Testis (tissue), 3 donors: Measurements from ENCODE around the gene ARHGEF10L. TPM values are rescaled to one million over a fixed set of nuclear protein-coding genes. Genes with fewer than 3 reads are reported as not detected.

Experiments
- DNase-seq: peaks from one replicate; pipeline ENCODE4 v3.0.0-alpha.2; 2019
- H3K27ac ChIP-seq, 2 donors: fragments of 200-600 bp; sonication (generic); one replicate each; pipeline ENCODE4 v1.5.1; 2019
- H3K27me3 ChIP-seq: fragments of 200-600 bp; sonication (generic); one replicate; pipeline ENCODE4 v1.5.1; 2019
- H3K36me3 ChIP-seq: fragments of 200-600 bp; sonication (generic); one replicate; pipeline ENCODE4 v1.5.1; 2017; ENCODE audit warnings: low read depth; ENCODE audit errors: missing control alignments
- H3K4me1 ChIP-seq: fragments of 200-600 bp; sonication (generic); one replicate; pipeline ENCODE4 v1.5.1; 2019
- H3K4me3 ChIP-seq, 2 donors: fragments of 200-600 bp; sonication (generic); one replicate each; pipeline ENCODE4 v1.5.1; 2017 to 2019
- H3K9me3 ChIP-seq: fragments of 200-600 bp; sonication (generic); one replicate; pipeline ENCODE4 v1.5.1; 2017
- POLR2A ChIP-seq: fragments of 450-650 bp; IDR thresholded peaks from one replicate; pipeline ENCODE4 v1.6.1; 2017; ENCODE audit warnings: antibody characterized with exemption, mild to moderate bottlenecking, moderate library complexity
- WGBS, 2 donors: methylation state at CpG; one replicate each; pipeline ENCODE4 v1.1.5; 2018; 5-methylcytosine and 5-hydroxymethylcytosine counted together
- intact Hi-C: fragments of 100-400 bp; cut with DNase I; formaldehyde crosslinking; loops from one replicate; pipeline ENCODE4 v1.15.1; 2023; ENCODE audit warnings: low total_unique reads
- polyA plus RNA-seq: library from polyadenylated mRNA; stranded (reverse); fragments of 350-450 nt; fragmentation: Illumina TruSeq; extraction: RNeasy Lipid Tissue Mini Kit (QIAGEN cat#74804); gene quantifications from one replicate; pipeline ENCODE4 v1.2.3, GENCODE V29; 2014; ENCODE audit warnings: low read depth, low replicate concordance; ENCODE audit not compliant: insufficient read depth
- total RNA-seq, 2 donors: library from RNA; depleted of rRNA; stranded (reverse); fragments of >200 nt; gene quantifications; one replicate each; pipeline ENCODE4 v1.2.3, GENCODE V29; 2016
- TF ChIP-seq, protein P1 (sequence below), 3 experiments: fragments of 450-650 bp in 2 of 3; fragments of 200-600 bp in 1 of 3; sonication (generic) in 1 of 3; IDR thresholded peaks; one replicate each; pipeline ENCODE4 v1.5.1; 2016 to 2019; ENCODE audit warnings: antibody characterized with exemption in 3 of 3, mild to moderate bottlenecking in 2 of 3, moderate library complexity in 1 of 3

Gene ARHGEF10L
- total and polyA plus RNA-seq, 3 donors from 2014 or later: 13.5 to 20.3 (median 18.4) TPM

DNA sequence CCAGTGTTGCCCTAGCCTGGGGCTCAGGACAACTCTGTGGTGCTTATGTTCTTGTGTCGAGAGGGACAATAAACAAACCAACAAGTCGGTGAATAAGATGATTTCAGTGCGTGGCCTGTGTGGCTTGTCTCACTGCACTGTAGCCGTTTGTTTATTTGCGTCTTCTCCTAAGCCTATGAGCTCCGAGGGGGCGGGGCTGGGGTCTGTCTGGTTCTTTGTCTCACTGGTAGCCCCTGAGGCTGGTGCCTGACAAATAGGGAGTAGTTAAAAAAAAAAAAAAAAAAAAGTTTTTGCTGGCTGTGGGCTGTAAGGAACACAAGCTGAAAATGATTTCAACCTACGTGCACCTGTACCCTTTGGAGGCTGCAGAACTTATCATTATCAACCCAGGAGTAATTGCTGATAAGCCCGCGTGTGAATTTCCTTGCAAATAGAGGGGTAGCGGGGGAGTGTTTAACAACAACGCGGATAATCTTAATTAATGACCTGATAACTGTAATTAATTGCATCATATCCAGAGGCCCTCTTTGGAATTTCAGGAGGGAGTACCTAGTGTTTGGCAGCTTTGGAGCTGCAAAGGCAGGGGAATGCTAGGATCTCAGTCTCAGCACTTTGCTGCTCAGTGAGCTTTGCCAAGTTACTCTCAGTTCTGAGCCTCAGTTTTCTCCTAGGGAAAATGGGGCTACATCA lies 925 bp upstream of the ARHGEF10L start:
- Histone ChIP-seq H3K4me1 (peaks cover 26% of the 10 kb centered on the region), H3K4me3 (peak overlapping the region in 1 of 2 donors; percentile 47), H3K36me3 (no peaks in the 10 kb centered on the region), H3K27ac (peak overlapping the region in 1 of 2 donors; percentile 41), H3K9me3 (no peaks in the 10 kb centered on the region), H3K27me3 (no peaks in the 10 kb centered on the region)
- DNase-seq: peak; percentile 59
- intact Hi-C loops: no loop called here
- no peak for TF ChIP-seq POLR2A
- TF ChIP-seq, protein P1, sequence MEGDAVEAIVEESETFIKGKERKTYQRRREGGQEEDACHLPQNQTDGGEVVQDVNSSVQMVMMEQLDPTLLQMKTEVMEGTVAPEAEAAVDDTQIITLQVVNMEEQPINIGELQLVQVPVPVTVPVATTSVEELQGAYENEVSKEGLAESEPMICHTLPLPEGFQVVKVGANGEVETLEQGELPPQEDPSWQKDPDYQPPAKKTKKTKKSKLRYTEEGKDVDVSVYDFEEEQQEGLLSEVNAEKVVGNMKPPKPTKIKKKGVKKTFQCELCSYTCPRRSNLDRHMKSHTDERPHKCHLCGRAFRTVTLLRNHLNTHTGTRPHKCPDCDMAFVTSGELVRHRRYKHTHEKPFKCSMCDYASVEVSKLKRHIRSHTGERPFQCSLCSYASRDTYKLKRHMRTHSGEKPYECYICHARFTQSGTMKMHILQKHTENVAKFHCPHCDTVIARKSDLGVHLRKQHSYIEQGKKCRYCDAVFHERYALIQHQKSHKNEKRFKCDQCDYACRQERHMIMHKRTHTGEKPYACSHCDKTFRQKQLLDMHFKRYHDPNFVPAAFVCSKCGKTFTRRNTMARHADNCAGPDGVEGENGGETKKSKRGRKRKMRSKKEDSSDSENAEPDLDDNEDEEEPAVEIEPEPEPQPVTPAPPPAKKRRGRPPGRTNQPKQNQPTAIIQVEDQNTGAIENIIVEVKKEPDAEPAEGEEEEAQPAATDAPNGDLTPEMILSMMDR (IDR thresholded peaks at IDR 0.05): no peak
- whole genome bisulfite sequencing, 2 donors: 13 to 15% methylated on average over 13 of the region's 13 CpGs

DNA sequence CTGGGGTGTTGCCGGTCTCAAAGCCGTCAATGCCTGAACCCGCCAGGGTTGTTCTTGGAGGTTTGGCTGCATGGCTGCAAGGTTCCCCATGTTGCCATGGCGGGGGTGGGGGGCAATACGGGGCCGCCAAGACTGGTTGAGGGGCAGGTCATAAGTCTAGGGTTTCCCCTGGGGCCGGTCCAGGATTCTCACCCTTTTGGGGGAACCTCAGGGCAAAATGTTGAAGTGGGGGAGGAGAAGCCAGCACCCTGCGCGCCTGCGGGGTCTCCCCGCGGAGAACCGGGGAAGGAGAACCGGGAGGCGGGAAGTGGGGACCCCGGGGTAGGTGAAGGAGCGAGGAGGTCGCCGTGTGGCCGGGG lies 401 bp upstream of the ARHGEF10L start:
- Histone ChIP-seq H3K27me3 (no peaks in the 10 kb centered on the region), H3K4me3 (peak overlapping the region; percentile 32 to 47), H3K36me3 (no peaks in the 10 kb centered on the region), H3K4me1 (peaks cover 22% of the 10 kb centered on the region), H3K9me3 (no peaks in the 10 kb centered on the region), H3K27ac (peak overlapping the region in 1 of 2 donors; percentile 66)
- intact Hi-C loops: no loop called here
- no peak for DNase-seq
- no peak for TF ChIP-seq POLR2A
- TF ChIP-seq, protein P1 (IDR thresholded peaks at IDR 0.05): no peak
- 13 to 15% methylated on average over 8 to 20 of the region's 20 CpGs for WGBS, 2 donors

DNA sequence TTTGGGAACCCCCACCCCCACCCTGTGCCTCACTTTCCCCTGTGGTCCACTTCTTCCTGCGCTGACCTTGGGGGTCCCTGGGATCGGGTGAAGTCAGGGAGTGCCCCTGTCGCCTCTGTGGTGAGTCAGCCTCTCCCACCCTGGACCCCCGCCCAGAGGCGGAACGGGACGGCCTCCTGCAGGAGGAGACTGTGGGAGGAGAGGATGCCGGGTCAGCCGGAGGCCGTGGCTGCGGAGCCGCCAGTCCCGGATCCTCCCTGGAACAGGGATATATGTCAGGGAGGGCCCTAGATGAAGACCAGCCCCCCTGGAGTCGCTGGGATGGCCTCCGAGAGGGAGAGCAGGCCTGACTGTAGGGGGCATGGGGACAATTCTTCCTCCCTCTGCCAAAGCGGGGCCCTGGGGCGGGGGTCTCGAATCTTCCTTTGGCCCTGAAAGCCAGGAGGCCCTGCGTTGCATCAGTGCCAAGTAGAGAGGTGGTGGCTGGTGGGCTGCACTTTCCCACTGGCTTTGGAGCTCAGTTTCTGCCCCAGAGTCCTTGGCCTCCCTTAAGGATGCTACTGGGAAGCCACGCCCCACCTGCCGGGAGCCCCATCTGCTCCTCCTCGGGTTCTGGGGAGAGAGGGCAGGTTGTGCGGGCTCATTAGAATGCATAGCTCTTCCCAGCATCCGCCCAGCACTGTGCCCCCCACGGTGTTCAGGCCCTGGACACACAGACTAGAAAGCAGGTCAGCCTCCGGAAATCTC lies 930 bp downstream of the ARHGEF10L start:
- DNase-seq: peak; percentile 38
- H3K36me3 ChIP-seq: no peaks in the 10 kb centered on the region
- H3K27me3 ChIP-seq: no peaks in the 10 kb centered on the region
- peaks cover 22% of the 10 kb centered on the region for H3K4me1 ChIP-seq
- intact Hi-C loops: no loop called here
- WGBS, 2 donors: 0 to 5% methylated on average over 6 to 26 of the region's 26 CpGs
- peak overlapping the region; percentile 67 to 74 for H3K4me3 ChIP-seq
- H3K27ac ChIP-seq: peak overlapping the region; percentile 75 to 87
- no peaks in the 10 kb centered on the region for H3K9me3 ChIP-seq
- TF ChIP-seq POLR2A: no peak
- TF ChIP-seq, protein P1 (IDR thresholded peaks at IDR 0.05): no peak

DNA sequence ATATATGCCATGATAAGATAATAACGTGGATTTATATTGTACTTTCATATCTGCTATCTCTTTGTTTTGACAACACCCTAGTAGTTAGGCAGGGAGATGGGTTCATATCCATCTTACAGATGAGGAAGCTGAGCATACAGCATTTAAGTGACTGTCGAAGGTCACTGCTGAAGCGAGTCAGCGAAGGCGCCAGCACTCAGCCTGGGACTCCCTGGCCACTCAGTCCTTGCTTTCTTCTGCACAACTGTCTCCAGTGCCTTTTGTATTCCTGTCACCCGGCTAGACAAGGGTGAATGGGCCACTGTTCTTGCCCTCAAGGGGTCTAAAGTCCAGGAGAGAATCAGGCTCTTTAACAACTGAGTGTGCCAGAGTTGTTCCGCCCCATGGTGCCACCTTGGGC lies 3.1 kb downstream of the ARHGEF10L start:
- no peaks in the 10 kb centered on the region for H3K27me3 ChIP-seq
- no peaks in the 10 kb centered on the region for H3K9me3 ChIP-seq
- no peak overlapping the region for H3K4me3 ChIP-seq
- WGBS, 2 donors: 83 to 90% methylated on average over 7 of the region's 7 CpGs
- peaks cover 22% of the 10 kb centered on the region for H3K4me1 ChIP-seq
- TF ChIP-seq, protein P1 (IDR thresholded peaks at IDR 0.05): no peak
- TF ChIP-seq POLR2A: no peak
- intact Hi-C loops: no loop called here
- H3K27ac ChIP-seq: no peak overlapping the region
- H3K36me3 ChIP-seq: no peaks in the 10 kb centered on the region
- DNase-seq: no peak
